ENCODE results near the gene PEAR1.

DNA sequence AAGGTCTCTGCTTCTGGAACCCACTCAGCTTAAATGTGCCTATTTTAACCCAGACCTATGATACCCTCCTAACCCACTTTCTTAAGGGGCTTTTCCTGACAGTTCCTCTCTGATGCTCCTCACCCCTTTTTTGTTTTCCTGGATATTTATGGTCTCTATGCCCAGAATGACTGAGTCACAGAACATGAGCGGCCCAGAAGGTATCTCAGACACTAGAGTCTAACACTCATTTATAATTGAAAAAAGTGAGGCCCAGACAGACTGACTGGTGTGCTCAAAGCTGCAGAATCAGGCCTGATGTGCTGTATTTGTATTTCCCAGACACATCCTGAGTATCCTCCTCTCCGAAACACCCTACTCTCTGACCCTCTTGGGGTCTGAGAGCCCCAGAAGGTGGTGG lies 70.9 kb downstream of the PEAR1 start:
- TF ChIP-seq, protein P1, sequence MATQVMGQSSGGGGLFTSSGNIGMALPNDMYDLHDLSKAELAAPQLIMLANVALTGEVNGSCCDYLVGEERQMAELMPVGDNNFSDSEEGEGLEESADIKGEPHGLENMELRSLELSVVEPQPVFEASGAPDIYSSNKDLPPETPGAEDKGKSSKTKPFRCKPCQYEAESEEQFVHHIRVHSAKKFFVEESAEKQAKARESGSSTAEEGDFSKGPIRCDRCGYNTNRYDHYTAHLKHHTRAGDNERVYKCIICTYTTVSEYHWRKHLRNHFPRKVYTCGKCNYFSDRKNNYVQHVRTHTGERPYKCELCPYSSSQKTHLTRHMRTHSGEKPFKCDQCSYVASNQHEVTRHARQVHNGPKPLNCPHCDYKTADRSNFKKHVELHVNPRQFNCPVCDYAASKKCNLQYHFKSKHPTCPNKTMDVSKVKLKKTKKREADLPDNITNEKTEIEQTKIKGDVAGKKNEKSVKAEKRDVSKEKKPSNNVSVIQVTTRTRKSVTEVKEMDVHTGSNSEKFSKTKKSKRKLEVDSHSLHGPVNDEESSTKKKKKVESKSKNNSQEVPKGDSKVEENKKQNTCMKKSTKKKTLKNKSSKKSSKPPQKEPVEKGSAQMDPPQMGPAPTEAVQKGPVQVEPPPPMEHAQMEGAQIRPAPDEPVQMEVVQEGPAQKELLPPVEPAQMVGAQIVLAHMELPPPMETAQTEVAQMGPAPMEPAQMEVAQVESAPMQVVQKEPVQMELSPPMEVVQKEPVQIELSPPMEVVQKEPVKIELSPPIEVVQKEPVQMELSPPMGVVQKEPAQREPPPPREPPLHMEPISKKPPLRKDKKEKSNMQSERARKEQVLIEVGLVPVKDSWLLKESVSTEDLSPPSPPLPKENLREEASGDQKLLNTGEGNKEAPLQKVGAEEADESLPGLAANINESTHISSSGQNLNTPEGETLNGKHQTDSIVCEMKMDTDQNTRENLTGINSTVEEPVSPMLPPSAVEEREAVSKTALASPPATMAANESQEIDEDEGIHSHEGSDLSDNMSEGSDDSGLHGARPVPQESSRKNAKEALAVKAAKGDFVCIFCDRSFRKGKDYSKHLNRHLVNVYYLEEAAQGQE (IDR thresholded peaks at IDR 0.05; ENCODE audit: low read depth): no peak
- TF ChIP-seq CTCF (IDR thresholded peaks at IDR 0.05 in 2 of 3, conservative IDR thresholded peaks at IDR 0.05 in 1 of 3; ENCODE audit: borderline replicate concordance in 1 of 3, insufficient read depth in 1 of 3, low read depth in 2 of 3, low read length in 2 of 3) (no peak), ZNF274 (IDR thresholded peaks at IDR 0.05; ENCODE audit: low read depth, low read length) (no peak), EZH2 (IDR thresholded peaks at IDR 0.05) (no peak), JUND (IDR thresholded peaks at IDR 0.05) (no peak), SIN3A (IDR thresholded peaks at IDR 0.05; ENCODE audit: low read depth) (no peak), EGR1 (IDR thresholded peaks at IDR 0.05; ENCODE audit: low read depth) (no peak), POLR2A (IDR thresholded peaks at IDR 0.05; ENCODE audit: borderline replicate concordance, extremely low read depth, insufficient read depth, insufficient read length) (no peak), ATF3 (IDR thresholded peaks at IDR 0.05) (no peak), SRF (IDR thresholded peaks at IDR 0.05; ENCODE audit: low read depth) (no peak), ZFX (IDR thresholded peaks at IDR 0.05) (no peak), SP1 (IDR thresholded peaks at IDR 0.05; ENCODE audit: low read depth) (no peak)
- TF ChIP-seq, protein P2, sequence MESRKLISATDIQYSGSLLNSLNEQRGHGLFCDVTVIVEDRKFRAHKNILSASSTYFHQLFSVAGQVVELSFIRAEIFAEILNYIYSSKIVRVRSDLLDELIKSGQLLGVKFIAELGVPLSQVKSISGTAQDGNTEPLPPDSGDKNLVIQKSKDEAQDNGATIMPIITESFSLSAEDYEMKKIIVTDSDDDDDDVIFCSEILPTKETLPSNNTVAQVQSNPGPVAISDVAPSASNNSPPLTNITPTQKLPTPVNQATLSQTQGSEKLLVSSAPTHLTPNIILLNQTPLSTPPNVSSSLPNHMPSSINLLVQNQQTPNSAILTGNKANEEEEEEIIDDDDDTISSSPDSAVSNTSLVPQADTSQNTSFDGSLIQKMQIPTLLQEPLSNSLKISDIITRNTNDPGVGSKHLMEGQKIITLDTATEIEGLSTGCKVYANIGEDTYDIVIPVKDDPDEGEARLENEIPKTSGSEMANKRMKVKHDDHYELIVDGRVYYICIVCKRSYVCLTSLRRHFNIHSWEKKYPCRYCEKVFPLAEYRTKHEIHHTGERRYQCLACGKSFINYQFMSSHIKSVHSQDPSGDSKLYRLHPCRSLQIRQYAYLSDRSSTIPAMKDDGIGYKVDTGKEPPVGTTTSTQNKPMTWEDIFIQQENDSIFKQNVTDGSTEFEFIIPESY (IDR thresholded peaks at IDR 0.05; ENCODE audit: extremely low read depth, insufficient replicate concordance, low read length): no peak
